ENCODE results near the gene TBC1D10B. TPM values are rescaled to one million over a fixed set of nuclear protein-coding genes. Genes with fewer than 3 reads are reported as not detected.

Gene TBC1D10B
- total RNA-seq, 1 experiment from 2014 or later, result 49.2 TPM

- H3K9me3 ChIP-seq (ENCODE audit: control insufficient read depth in 1 of 2, insufficient read depth in 1 of 2, low read depth in 1 of 2, low read length in 2 of 2), result no peaks in the 10 kb centered on the region
- intact Hi-C loops (cut with micrococcal nuclease), result loop anchor here (2.0 to 5.0 kb wide), 2 partner anchors 37 to 316 kb away; partner anchors contain the start of genes TBC1D10B and TBX6
- CTCF ChIA-PET, result interaction anchor here (0.9 to 2.1 kb wide), 8 partner anchors 10 to 316 kb away, joined by 3 to 34 read pairs (median 4); partner anchors contain the start of genes DCTPP1, PRR14, TBX6 and ZNF48
- no TSS peak for BruUV-seq (replicated peaks)
- H3K4me3 ChIP-seq (replicated peaks in 1 of 2; ENCODE audit: low read depth in 1 of 2, low read length in 2 of 2), result peak overlapping the region; percentile 80 to 93
- peaks cover 18 to 28% of the 10 kb centered on the region in 2 experiments for H3K4me1 ChIP-seq (ENCODE audit: control insufficient read depth in 1 of 2, insufficient read depth in 2 of 2, low read length in 2 of 2)
- ATAC-seq, result peak; percentile 42
- no peaks in the 10 kb centered on the region for H4K20me1 ChIP-seq (ENCODE audit: insufficient read depth)
- peak overlapping the region; percentile 5 for H2AFZ ChIP-seq (ENCODE audit: low read depth, low read length, poor library complexity, severe bottlenecking)
- H3K27ac ChIP-seq (ENCODE audit: low read depth, low read length), result peak overlapping the region; percentile 87
- H3K79me2 ChIP-seq (ENCODE audit: insufficient read depth, low read length), result peaks cover 35% of the 10 kb centered on the region
- H3K9ac ChIP-seq (ENCODE audit: low read length), result peak overlapping the region; percentile 88
- peaks cover 2 to 15% of the 10 kb centered on the region in 2 experiments; a peak in 1 of 4 replicates for H3K36me3 ChIP-seq (ENCODE audit: control insufficient read depth in 1 of 2, insufficient read depth in 2 of 2, low read length in 2 of 2)
- RAD21 ChIA-PET (ENCODE audit: low non-redundant PET in 1 of 2, low total read pairs in 2 of 2, uncharacterized antibody in 2 of 2, unreplicated experiment in 2 of 2), result interaction anchor here (0.6 to 1.0 kb wide), 6 partner anchors 10 to 96 kb away, joined by 3 to 6 read pairs (median 4); no protein-coding TSS in a partner anchor
- no peak for DNase-seq (ENCODE audit: low read depth, low spot score)
- H3K27me3 ChIP-seq (ENCODE audit: insufficient read depth, low read length), result no peaks in the 10 kb centered on the region
- H3K4me2 ChIP-seq (ENCODE audit: low read length), result peak overlapping the region; percentile 88
- POLR2A ChIA-PET, result interaction anchor here (1.3 to 2.7 kb wide), 5 partner anchors 10 to 72 kb away, joined by 3 to 10 read pairs (median 9); partner anchors contain the start of genes TBC1D10B and ZNF48
- H3K9me2 ChIP-seq (ENCODE audit: insufficient read depth), result no peaks in the 10 kb centered on the region
- TF ChIP-seq, protein P1, sequence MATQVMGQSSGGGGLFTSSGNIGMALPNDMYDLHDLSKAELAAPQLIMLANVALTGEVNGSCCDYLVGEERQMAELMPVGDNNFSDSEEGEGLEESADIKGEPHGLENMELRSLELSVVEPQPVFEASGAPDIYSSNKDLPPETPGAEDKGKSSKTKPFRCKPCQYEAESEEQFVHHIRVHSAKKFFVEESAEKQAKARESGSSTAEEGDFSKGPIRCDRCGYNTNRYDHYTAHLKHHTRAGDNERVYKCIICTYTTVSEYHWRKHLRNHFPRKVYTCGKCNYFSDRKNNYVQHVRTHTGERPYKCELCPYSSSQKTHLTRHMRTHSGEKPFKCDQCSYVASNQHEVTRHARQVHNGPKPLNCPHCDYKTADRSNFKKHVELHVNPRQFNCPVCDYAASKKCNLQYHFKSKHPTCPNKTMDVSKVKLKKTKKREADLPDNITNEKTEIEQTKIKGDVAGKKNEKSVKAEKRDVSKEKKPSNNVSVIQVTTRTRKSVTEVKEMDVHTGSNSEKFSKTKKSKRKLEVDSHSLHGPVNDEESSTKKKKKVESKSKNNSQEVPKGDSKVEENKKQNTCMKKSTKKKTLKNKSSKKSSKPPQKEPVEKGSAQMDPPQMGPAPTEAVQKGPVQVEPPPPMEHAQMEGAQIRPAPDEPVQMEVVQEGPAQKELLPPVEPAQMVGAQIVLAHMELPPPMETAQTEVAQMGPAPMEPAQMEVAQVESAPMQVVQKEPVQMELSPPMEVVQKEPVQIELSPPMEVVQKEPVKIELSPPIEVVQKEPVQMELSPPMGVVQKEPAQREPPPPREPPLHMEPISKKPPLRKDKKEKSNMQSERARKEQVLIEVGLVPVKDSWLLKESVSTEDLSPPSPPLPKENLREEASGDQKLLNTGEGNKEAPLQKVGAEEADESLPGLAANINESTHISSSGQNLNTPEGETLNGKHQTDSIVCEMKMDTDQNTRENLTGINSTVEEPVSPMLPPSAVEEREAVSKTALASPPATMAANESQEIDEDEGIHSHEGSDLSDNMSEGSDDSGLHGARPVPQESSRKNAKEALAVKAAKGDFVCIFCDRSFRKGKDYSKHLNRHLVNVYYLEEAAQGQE (IDR thresholded peaks at IDR 0.05; ENCODE audit: low read depth), result no peak
- TF ChIP-seq, protein P2, sequence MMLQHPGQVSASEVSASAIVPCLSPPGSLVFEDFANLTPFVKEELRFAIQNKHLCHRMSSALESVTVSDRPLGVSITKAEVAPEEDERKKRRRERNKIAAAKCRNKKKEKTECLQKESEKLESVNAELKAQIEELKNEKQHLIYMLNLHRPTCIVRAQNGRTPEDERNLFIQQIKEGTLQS (IDR thresholded peaks at IDR 0.05), result no peak
- no peak for TF ChIP-seq ZNF274 (IDR thresholded peaks at IDR 0.05; ENCODE audit: low read depth, low read length)
- TF ChIP-seq ZFX (IDR thresholded peaks at IDR 0.05), result peak; percentile 27; the same call in 1 of the 2 replicates
Measured at GRCh38 chr16:30407804-30408534, 37.7 kb upstream of the TBC1D10B start.
